HG02588 (cell line): ENCODE data around the gene DROSHA.
"Not testable (repeated sequence)": the region's sequence is repeated elsewhere in the genome, so short reads cannot be mapped to it uniquely, and the experiment has no call there.

Experiments used
- ATAC-seq: cut with Tn5 transposase; IDR thresholded peaks from one replicate; pipeline ENCODE4 v1.9.1; 2021; ENCODE audit warnings: mild to moderate bottlenecking, moderate library complexity; ENCODE audit not compliant: unreplicated experiment

The DROSHA gene

GRCh38 chr5:31531888-31532547 is at the start of gene DROSHA, which contains the start of gene C5orf22:
TSS of gene DROSHA (minus strand) at chr5:31532093. CDS start at chr5:31529059, 3,034 bp downstream.
TSS of gene C5orf22 (plus strand) at chr5:31532301. CDS start at chr5:31532393, 92 bp downstream.
- peak; percentile 94 for ATAC-seq

DNA sequence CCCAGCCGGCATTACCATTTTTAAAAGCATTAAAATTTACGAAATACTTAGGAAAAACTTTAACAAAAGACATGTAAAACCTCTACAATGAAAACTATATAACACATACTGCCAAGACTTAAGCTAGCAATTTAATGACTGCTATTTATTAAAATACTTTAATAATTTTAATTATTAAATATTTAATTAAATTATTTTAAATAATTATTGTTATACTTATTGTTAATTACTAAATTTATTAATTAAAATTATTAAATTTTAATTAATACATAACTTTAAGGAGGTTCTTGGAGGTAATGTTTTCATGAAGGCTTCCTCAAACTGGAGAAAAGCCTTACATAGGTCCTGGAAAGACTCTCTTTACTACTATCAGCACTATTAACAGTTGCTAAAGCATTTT is 47.7 kb upstream of the DROSHA start:
- ATAC-seq = no peak

GRCh38 chr5:31577438-31577837 is 45.5 kb upstream of the DROSHA start:
- no peak for ATAC-seq

- ATAC-seq = no peak
Measured at GRCh38 chr5:31574772-31575171, 42.9 kb upstream of the DROSHA start.

DNA sequence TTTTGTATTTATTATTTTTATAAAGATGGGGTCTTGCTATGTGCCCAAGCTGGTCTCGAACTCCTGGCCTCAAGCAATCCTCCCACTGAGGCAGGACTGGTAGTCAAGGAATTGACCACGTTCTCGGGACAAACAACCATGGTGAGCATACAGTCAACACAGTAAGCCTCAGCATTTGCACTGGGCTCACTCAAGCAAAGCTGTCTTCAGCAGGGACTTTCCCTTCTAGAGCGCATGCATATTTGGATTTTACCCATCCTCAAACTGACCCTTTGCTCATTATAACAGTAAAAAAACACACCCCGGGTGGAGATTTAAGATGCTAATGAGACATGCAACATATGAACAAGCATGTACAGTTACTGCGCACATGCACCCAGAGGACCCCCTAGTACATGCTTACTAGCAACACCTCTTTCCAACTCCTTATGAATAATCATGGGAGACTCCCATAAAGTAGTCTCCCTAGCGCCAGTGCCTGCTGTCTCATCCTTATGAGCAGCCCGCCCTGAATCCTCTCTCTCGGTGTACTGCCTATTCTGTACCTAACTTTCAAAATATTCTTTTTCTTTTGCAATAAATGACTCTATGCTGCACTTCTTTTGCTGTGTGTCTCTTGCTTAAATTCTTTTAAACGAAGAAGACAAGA is 41.7 kb upstream of the DROSHA start:
- peak; percentile 94 for ATAC-seq

DNA sequence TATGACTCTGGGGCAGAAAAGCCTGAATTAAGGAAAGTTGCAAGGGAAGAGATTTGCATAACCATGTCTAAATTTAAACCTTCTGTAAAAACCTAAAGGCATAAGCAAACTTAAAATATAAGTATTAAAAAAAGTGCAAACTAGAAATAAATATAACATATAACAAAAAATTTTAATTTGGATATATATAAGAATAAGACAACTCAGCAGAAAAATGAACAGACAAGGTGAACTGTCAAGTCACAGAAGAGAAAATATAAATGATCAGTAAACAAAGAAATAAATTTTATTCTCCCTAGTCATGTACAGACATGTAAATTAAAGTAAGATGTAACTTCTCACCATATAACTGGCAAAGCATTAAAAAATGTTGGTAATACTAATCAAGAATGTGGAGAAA is 37.2 kb upstream of the DROSHA start:
- no peak for ATAC-seq

GRCh38 chr5:31568302-31568835 is 36.5 kb upstream of the DROSHA start:
- no peak for ATAC-seq

DNA sequence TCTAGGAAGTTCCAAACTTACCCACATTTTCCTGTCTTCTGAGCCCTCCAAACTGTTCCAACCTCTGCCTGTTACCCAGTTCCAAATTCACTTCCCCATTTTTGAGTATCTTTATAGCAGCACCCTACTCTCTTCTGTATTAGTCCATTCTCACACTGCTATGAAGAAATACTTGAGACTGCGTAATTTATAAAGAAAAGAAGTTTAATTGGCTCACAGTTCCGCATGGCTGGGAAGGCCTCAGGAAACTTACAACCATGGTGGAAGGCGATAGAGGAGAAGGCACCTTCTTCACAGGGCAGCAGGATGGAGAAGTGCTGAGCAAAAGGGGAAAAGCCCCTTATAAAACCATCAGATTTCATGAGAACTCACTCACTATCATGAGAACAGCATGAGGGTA is 34.5 kb upstream of the DROSHA start:
- ATAC-seq = not testable (repeated sequence)

- ATAC-seq = no peak
Measured at GRCh38 chr5:31563216-31563615, 31.3 kb upstream of the DROSHA start.

- no peak for ATAC-seq
Measured at GRCh38 chr5:31561946-31562345, 30.1 kb upstream of the DROSHA start.

- no peak for ATAC-seq
Measured at GRCh38 chr5:31559942-31560341, 28.0 kb upstream of the DROSHA start.

DNA sequence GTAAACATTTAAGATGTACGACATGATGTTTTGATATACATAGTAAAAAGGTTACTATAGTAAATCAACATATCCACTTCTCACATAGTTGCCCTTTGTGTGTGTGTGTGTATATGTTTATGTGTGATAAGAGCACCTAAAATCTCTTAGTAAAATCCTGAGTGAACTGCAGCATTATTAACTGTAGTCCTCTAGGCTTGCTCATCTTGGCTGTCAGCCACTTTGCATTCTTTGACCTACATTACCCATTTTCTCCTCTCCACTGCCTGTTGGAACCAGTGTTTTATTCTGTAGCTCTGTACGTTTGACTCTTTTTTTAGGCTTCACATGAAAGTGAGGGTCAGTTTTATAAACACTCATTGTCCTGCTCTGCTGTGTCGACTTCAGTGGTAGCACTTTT is 24.6 kb upstream of the DROSHA start:
- no peak for ATAC-seq

DNA sequence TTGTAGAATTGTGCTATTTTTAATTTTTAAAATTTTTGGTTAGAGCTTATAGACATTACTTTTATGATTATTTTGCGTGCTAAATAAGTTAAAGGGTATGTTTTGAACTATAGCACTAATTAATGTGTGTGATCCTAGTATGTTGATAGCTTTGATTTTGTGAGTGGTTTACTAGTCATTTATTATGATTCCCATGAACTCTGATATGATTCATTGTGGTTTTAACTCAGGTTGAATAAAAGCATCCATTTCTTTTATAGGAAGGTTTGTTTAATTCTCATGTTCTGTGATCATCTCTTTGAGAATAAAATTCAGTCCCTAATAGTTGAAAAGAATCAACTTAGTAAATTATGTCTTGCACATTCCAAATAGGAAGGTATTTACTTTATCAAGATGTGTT is 22.7 kb upstream of the DROSHA start:
- ATAC-seq = no peak

DNA sequence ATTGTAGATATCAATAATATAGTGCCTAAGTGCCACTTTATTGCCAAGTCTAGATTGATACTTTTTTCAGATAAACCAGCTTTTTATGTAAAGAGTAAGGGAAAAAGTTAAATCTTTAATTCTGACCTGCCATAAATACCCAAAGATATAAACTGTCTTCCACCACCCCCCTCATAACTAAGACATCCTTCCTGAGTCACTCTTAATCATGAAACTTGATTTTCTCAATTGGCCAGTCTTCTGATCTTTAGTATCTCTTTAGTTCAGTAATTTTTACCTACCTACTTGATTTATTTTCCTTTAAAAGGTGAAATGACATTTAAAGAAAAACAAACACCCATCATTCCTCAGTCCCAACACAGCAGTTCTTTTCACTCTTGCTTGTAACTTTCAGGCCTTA is 22.0 kb upstream of the DROSHA start:
- no peak for ATAC-seq

GRCh38 chr5:31551878-31552277 is 20.0 kb upstream of the DROSHA start:
- no peak for ATAC-seq

DNA sequence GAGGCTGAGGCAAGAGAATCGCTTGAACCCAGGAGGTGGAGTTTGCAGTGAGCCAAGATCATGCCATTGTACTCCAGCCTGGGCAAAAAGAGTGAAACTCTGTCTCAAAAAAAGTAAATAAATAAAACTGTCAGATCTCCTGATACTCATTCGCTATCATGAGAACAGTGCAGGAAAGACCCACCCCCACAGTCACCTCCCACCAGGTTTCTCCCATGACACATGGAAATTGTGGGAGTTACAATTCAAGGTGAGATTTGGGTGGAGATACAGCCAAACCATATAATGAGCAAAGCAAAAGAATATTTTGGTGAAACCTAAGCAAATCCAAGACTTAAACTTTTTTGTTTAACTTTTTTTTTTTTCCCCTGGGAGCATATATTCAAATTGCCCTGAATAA is 17.2 kb upstream of the DROSHA start:
- not testable (repeated sequence) for ATAC-seq

DNA sequence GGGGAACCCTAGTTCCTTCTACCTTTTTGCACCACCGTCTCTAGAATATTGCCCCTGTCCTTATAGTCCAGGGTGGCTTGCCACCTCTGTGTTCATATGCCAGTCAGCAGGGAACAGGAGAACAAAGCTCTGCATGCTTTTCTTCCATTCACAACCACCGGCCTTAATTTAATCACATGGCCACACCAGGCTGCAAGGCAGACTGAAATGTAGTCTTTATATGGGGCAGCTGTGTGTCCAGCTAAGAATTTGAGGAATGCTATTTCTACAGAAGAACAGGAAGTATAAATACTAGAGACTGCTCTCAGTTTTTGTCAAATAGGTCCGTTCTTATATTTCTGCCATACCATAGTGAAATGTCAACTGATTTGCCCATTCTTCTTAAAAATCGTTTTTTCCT is 6.0 kb upstream of the DROSHA start:
- ATAC-seq = no peak

GRCh38 chr5:31537349-31537748 is 5.5 kb upstream of the DROSHA start:
- no peak for ATAC-seq

- ATAC-seq = no peak
Measured at GRCh38 chr5:31536873-31537272, 5.0 kb upstream of the DROSHA start.

- ATAC-seq = no peak
Measured at GRCh38 chr5:31534527-31535046, 2.7 kb upstream of the DROSHA start.

- peak; percentile 29 for ATAC-seq
Measured at GRCh38 chr5:31531543-31531887, 378 bp downstream of the DROSHA start.

DNA sequence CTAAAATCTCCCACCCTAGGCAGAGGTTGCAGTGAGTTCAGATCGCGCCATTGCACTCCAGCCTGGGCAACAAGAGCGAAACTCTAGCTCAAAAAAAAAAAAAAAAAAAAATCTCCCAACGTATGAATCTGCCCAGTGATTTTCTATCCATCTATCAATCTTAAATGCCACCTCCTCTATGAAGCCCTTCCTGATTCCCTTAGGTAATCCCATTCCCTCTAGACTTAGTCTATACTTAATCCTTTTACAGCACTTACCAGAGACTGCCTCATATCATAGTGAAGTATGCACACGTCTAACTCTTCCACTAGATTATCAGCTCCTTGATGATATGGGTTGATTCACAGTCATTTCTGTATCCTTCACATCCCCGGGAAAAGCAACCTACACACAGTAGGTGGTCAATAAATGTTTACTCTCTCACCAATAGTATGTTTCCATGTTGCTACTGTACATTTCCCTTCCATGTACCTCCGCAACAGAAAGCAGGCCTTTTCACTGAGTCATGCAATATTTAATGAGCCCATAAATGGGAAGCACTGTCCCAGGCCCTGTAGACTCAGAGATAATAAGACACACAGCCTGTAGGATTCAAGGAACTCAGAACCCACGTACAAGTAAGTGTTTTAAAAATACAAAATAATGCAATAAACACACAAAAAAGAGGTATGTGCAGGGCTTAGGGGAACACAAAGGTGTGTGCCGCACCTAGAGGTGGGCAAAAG is 1.2 kb downstream of the DROSHA start:
- no peak for ATAC-seq
